Liver (tissue), 9 donors: ENCODE results near the gene TWSG1. TPM values are rescaled to one million over a fixed set of nuclear protein-coding genes. Genes with fewer than 3 reads are reported as not detected.

Source experiments
- DNase-seq: peaks from one replicate; pipeline ENCODE4 v3.0.0-alpha.2; 2017; ENCODE audit warnings: low spot score
- H3K27ac ChIP-seq, 2 donors: one replicate each; pipeline ENCODE4 v1.7.0; 2013; ENCODE audit warnings: inconsistent platforms in 2 of 2, low read length in 2 of 2, control low read depth in 1 of 2, low read depth in 1 of 2, mild to moderate bottlenecking in 1 of 2
- H3K27me3 ChIP-seq, 4 donors: one replicate each; pipeline versions ENCODE4 v1.6.1 to v1.7.0; 2013; ENCODE audit warnings: low read length in 3 of 4, inconsistent platforms in 1 of 4, mild to moderate bottlenecking in 1 of 4, moderate library complexity in 1 of 4; ENCODE audit not compliant: control insufficient read depth in 4 of 4, insufficient read depth in 4 of 4
- H3K36me3 ChIP-seq, 4 donors: one replicate each; pipeline versions ENCODE4 v1.6.1 to v1.7.0; 2013; ENCODE audit warnings: low read length in 3 of 4, mild to moderate bottlenecking in 3 of 4, low read depth in 1 of 4, moderate library complexity in 1 of 4; ENCODE audit not compliant: control insufficient read depth in 4 of 4, insufficient read depth in 3 of 4
- H3K4me1 ChIP-seq, 4 donors: one replicate each; pipeline versions ENCODE4 v1.6.1 to v1.7.0; 2013; ENCODE audit warnings: low read length in 3 of 4, mild to moderate bottlenecking in 3 of 4, moderate library complexity in 1 of 4; ENCODE audit not compliant: control insufficient read depth in 4 of 4, insufficient read depth in 4 of 4
- H3K4me3 ChIP-seq, 3 donors: one replicate each; pipeline versions ENCODE4 v1.6.1 to v1.7.0; 2013; ENCODE audit warnings: low read length in 3 of 3, control low read depth in 1 of 3, low read depth in 1 of 3, mild to moderate bottlenecking in 1 of 3
- H3K9ac ChIP-seq, 2 donors: one replicate each; pipeline ENCODE4 v1.7.0; 2013; ENCODE audit warnings: low read length in 2 of 2, mild to moderate bottlenecking in 2 of 2, moderate library complexity in 2 of 2, control low read depth in 1 of 2, low read depth in 1 of 2
- H3K9me3 ChIP-seq, 4 donors: one replicate each; pipeline versions ENCODE4 v1.6.1 to v1.7.0; 2013; ENCODE audit warnings: low read length in 3 of 4; ENCODE audit not compliant: control insufficient read depth in 4 of 4
- EGR1 ChIP-seq, 2 donors: IDR thresholded peaks; 2 replicates each; pipeline ENCODE4 v1.6.1; 2016 to 2018; ENCODE audit warnings: antibody characterized with exemption in 2 of 2, low read depth in 2 of 2
- FOXA1 ChIP-seq: IDR thresholded peaks from 2 replicates; pipeline ENCODE4 v1.6.1; 2016; ENCODE audit warnings: antibody characterized with exemption
- FOXA2 ChIP-seq: IDR thresholded peaks from 2 replicates; pipeline ENCODE4 v1.6.1; 2016; ENCODE audit warnings: antibody characterized with exemption
- GABPA ChIP-seq, 2 donors: IDR thresholded peaks in 1 of 2; conservative IDR thresholded peaks in 1 of 2; 2 replicates each; pipeline ENCODE4 v1.6.1; 2016; ENCODE audit warnings: antibody characterized with exemption in 2 of 2, mild to moderate bottlenecking in 1 of 2, moderate library complexity in 1 of 2
- HNF4A ChIP-seq, 2 donors: conservative IDR thresholded peaks; 2 replicates each; pipeline ENCODE4 v1.6.1; 2016; ENCODE audit warnings: antibody characterized with exemption in 2 of 2, mild to moderate bottlenecking in 2 of 2
- JUND ChIP-seq, 2 donors: IDR thresholded peaks; 2 replicates each; pipeline ENCODE4 v1.6.1; 2016; ENCODE audit warnings: antibody characterized with exemption in 2 of 2
- NR2F2 ChIP-seq: IDR thresholded peaks from 2 replicates; pipeline ENCODE4 v1.6.1; 2016; ENCODE audit warnings: antibody characterized with exemption
- RAD21 ChIP-seq, 2 donors: IDR thresholded peaks; 2 replicates each; pipeline ENCODE4 v1.6.1; 2016; ENCODE audit warnings: antibody characterized with exemption in 2 of 2, mild to moderate bottlenecking in 2 of 2
- RXRA ChIP-seq, 2 donors: IDR thresholded peaks; 2 replicates each; pipeline ENCODE4 v1.6.1; 2017 to 2018; ENCODE audit warnings: antibody characterized with exemption in 2 of 2, mild to moderate bottlenecking in 1 of 2
- SP1 ChIP-seq: IDR thresholded peaks from 2 replicates; pipeline ENCODE4 v1.6.1; 2018; ENCODE audit warnings: antibody characterized with exemption, mild to moderate bottlenecking
- TAF1 ChIP-seq: conservative IDR thresholded peaks from 2 replicates; pipeline ENCODE4 v1.6.1; 2016; ENCODE audit warnings: antibody characterized with exemption, mild to moderate bottlenecking
- YY1 ChIP-seq: IDR thresholded peaks from 2 replicates; pipeline ENCODE4 v1.6.1; 2016; ENCODE audit warnings: antibody characterized with exemption, mild to moderate bottlenecking
- WGBS: extraction: QIAGEN DNeasy Blood & Tissue Kit; methylation state at CpG from one replicate; pipeline ENCODE4 v1.1.7; 2013; 5-methylcytosine and 5-hydroxymethylcytosine counted together
- polyA plus RNA-seq, 2 donors: library from polyadenylated mRNA; stranded (reverse) in 1 of 2; unstranded in 1 of 2; fragments of 200-250 nt in 1 of 2; fragments of >200 nt in 1 of 2; fragmentation: Nextera tagmentation in 1 of 2; extraction: Ambion mirVana in 1 of 2; gene quantifications; one replicate each; pipeline versions ENCODE4 v1.2.1 to v1.2.3, GENCODE V29; 2013 to 2015
- total RNA-seq, 2 donors: library from RNA; depleted of rRNA; stranded (reverse); fragments of >200 nt; gene quantifications; one replicate each; pipeline ENCODE4 v1.2.3, GENCODE V29; 2014
- TF ChIP-seq, protein P1 (sequence below): IDR thresholded peaks from 2 replicates; pipeline ENCODE4 v1.6.1; 2016; ENCODE audit warnings: antibody characterized with exemption, mild to moderate bottlenecking
- TF ChIP-seq, protein P2 (sequence below): IDR thresholded peaks from 2 replicates; pipeline ENCODE4 v1.6.1; 2016; ENCODE audit warnings: antibody characterized with exemption
- TF ChIP-seq, protein P3 (sequence below): fragments of 150-350 bp; IDR thresholded peaks from 2 replicates; pipeline ENCODE4 v1.5.1; 2017; ENCODE audit warnings: improper control_type of control experiment, low read depth, low read length; ENCODE audit not compliant: missing input control
- TF ChIP-seq, protein P4 (sequence below): IDR thresholded peaks from 2 replicates; pipeline ENCODE4 v1.6.1; 2016; ENCODE audit warnings: antibody characterized with exemption
- TF ChIP-seq, protein P5 (sequence below): IDR thresholded peaks from 2 replicates; pipeline ENCODE4 v1.6.1; 2016; ENCODE audit warnings: antibody characterized with exemption
- donor health status: healthy.
- donor health status: healthy.
- donor health status: healthy.
- donor health status: healthy.
- donor health status: healthy.

The TWSG1 gene
- total and polyA plus RNA-seq, 4 donors: 3.9 to 11.1 (median 5.4) TPM

DNA sequence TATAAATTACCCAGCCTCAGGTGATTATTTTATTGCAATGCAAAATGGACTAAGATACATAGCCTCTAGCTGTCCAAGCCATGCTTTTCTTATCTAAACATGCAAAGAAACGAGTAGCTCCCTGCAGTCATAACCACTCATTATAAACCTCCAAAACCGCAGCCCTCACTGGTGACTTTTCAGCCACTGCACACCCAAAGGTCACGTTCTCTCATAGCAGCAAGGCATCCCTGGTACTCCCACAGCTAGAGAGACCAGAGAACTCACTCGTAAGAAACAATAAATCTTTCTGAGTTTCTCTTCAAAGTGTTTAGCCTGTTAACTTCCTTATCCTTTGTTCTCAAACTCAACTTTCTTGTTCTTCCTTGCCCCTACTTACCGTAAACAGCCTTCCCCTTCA lies 112.3 kb downstream of the TWSG1 start (continued):
- TF ChIP-seq, protein P1, sequence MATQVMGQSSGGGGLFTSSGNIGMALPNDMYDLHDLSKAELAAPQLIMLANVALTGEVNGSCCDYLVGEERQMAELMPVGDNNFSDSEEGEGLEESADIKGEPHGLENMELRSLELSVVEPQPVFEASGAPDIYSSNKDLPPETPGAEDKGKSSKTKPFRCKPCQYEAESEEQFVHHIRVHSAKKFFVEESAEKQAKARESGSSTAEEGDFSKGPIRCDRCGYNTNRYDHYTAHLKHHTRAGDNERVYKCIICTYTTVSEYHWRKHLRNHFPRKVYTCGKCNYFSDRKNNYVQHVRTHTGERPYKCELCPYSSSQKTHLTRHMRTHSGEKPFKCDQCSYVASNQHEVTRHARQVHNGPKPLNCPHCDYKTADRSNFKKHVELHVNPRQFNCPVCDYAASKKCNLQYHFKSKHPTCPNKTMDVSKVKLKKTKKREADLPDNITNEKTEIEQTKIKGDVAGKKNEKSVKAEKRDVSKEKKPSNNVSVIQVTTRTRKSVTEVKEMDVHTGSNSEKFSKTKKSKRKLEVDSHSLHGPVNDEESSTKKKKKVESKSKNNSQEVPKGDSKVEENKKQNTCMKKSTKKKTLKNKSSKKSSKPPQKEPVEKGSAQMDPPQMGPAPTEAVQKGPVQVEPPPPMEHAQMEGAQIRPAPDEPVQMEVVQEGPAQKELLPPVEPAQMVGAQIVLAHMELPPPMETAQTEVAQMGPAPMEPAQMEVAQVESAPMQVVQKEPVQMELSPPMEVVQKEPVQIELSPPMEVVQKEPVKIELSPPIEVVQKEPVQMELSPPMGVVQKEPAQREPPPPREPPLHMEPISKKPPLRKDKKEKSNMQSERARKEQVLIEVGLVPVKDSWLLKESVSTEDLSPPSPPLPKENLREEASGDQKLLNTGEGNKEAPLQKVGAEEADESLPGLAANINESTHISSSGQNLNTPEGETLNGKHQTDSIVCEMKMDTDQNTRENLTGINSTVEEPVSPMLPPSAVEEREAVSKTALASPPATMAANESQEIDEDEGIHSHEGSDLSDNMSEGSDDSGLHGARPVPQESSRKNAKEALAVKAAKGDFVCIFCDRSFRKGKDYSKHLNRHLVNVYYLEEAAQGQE: no peak
- TF ChIP-seq EGR1 (IDR thresholded peaks at IDR 0.05; ENCODE audit: low read depth in 2 of 2): no peak

DNA sequence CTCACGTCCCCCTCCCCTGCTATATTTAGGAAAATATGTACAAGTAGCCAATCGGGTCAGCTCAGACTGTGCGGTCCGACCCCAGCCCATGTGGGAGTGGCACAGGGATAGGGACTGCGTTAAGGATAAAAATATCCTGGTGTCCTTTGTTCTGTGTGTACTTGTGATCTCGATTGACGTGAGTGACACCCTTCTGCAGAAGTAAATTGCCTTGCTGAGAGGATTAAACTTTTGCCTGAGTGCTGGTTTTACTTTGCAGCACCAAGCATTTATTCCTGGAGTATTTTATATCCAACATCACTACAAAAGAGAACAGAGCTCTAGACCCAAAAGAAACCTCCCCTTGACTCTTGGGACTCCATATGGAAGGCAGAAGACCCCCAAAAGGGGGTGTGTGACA lies 112.8 kb downstream of the TWSG1 start:
- DNase-seq: no peak
- no peaks in the 10 kb centered on the region for H3K27me3 ChIP-seq
- H3K4me1 ChIP-seq: no peaks in the 10 kb centered on the region
- WGBS: 90% methylated on average over 7 of the region's 7 CpGs
- TF ChIP-seq, protein P2, sequence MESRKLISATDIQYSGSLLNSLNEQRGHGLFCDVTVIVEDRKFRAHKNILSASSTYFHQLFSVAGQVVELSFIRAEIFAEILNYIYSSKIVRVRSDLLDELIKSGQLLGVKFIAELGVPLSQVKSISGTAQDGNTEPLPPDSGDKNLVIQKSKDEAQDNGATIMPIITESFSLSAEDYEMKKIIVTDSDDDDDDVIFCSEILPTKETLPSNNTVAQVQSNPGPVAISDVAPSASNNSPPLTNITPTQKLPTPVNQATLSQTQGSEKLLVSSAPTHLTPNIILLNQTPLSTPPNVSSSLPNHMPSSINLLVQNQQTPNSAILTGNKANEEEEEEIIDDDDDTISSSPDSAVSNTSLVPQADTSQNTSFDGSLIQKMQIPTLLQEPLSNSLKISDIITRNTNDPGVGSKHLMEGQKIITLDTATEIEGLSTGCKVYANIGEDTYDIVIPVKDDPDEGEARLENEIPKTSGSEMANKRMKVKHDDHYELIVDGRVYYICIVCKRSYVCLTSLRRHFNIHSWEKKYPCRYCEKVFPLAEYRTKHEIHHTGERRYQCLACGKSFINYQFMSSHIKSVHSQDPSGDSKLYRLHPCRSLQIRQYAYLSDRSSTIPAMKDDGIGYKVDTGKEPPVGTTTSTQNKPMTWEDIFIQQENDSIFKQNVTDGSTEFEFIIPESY: no peak
- TF ChIP-seq FOXA2: no peak
- TF ChIP-seq NR2F2: no peak
- H3K36me3 ChIP-seq: no peaks in the 10 kb centered on the region
- H3K9ac ChIP-seq: no peak overlapping the region
- H3K9me3 ChIP-seq: peaks cover 0 to 12% (median 3%) of the 10 kb centered on the region in 4 donors
- H3K4me3 ChIP-seq: no peak overlapping the region
- H3K27ac ChIP-seq: no peak overlapping the region

DNA sequence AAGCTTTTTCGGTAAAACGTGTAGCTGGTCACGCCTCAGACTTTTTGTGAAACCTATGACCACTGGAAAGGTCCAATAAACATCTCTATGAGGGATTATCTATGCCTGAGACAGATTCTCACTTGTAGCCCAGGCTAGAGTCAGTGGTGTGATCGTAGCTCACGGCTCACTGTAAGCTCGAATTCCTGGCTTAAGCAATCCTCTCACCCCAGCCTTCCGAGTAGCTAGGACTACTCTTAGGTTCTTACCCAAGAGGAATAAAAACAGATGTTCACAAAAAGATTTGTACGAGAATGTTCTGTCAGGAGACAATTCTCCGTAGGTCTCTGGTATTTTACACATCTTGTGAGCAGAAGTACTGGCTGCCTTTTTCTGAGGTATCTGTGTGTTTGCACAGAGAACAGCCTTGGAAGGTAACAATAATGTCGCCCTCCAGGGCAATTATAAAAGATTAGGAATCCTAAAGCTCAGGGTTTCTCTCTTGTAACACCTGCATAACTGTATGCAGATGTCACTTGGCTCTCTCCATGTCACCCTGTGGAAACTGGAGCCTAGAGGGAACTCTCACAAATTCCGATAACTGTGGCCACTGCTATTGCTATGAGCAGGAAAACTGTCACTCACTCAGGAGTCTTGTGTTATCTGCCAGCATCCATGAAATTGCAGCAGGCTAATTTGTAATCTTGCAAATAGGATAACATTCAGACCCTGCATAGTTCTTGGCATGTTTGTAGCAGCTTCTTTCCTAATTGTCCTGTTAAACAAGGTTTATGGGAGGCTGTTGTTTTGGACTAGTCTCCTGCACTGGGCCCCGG lies 115.2 kb downstream of the TWSG1 start:
- whole genome bisulfite sequencing: 74% methylated on average over 12 of the region's 12 CpGs
- no peaks in the 10 kb centered on the region for H3K36me3 ChIP-seq
- no peak overlapping the region for H3K4me3 ChIP-seq
- H3K4me1 ChIP-seq: no peaks in the 10 kb centered on the region
- H3K27ac ChIP-seq: no peak overlapping the region
- no peak overlapping the region for H3K9ac ChIP-seq
- H3K9me3 ChIP-seq: peaks cover 0 to 12% (median 3%) of the 10 kb centered on the region in 4 donors
- DNase-seq: no peak
- H3K27me3 ChIP-seq: no peaks in the 10 kb centered on the region
- TF ChIP-seq TAF1: no peak
- no peak for TF ChIP-seq NR2F2
- TF ChIP-seq, protein P3, sequence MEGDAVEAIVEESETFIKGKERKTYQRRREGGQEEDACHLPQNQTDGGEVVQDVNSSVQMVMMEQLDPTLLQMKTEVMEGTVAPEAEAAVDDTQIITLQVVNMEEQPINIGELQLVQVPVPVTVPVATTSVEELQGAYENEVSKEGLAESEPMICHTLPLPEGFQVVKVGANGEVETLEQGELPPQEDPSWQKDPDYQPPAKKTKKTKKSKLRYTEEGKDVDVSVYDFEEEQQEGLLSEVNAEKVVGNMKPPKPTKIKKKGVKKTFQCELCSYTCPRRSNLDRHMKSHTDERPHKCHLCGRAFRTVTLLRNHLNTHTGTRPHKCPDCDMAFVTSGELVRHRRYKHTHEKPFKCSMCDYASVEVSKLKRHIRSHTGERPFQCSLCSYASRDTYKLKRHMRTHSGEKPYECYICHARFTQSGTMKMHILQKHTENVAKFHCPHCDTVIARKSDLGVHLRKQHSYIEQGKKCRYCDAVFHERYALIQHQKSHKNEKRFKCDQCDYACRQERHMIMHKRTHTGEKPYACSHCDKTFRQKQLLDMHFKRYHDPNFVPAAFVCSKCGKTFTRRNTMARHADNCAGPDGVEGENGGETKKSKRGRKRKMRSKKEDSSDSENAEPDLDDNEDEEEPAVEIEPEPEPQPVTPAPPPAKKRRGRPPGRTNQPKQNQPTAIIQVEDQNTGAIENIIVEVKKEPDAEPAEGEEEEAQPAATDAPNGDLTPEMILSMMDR: no peak
- TF ChIP-seq, protein P1: no peak
- no peak for TF ChIP-seq FOXA2
- TF ChIP-seq FOXA1: no peak
- no peak for TF ChIP-seq EGR1 (IDR thresholded peaks at IDR 0.05; ENCODE audit: low read depth in 2 of 2)
- TF ChIP-seq SP1: no peak
- no peak for TF ChIP-seq RAD21 (IDR thresholded peaks at IDR 0.05)
- no peak for TF ChIP-seq YY1
- TF ChIP-seq, protein P4, sequence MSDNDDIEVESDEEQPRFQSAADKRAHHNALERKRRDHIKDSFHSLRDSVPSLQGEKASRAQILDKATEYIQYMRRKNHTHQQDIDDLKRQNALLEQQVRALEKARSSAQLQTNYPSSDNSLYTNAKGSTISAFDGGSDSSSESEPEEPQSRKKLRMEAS: no peak
- TF ChIP-seq, protein P5, sequence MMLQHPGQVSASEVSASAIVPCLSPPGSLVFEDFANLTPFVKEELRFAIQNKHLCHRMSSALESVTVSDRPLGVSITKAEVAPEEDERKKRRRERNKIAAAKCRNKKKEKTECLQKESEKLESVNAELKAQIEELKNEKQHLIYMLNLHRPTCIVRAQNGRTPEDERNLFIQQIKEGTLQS: no peak
- TF ChIP-seq GABPA (IDR thresholded peaks at IDR 0.05 in 1 of 2, conservative IDR thresholded peaks at IDR 0.05 in 1 of 2): no peak
- TF ChIP-seq HNF4A (conservative IDR thresholded peaks at IDR 0.05): no peak
- TF ChIP-seq JUND (IDR thresholded peaks at IDR 0.05): no peak
- TF ChIP-seq RXRA (IDR thresholded peaks at IDR 0.05): no peak
